AG04450 (cell line): Measurements from ENCODE around the gene SENP7. TPM values are rescaled to one million over a fixed set of nuclear protein-coding genes. Genes with fewer than 3 reads are reported as not detected.

ENCODE experiments used
- CTCF ChIA-PET: fragments of 300-600, 350-600 bp; formaldehyde crosslinking; extraction: SDS; loops from one replicate; lab custom pipeline; 2022; ENCODE audit warnings: antibody characterized with exemption, inconsistent platforms; lab: Charles Lee
- POLR2A ChIA-PET: fragments of 350-600 bp; formaldehyde crosslinking; extraction: SDS; loops from one replicate; lab custom pipeline; 2021; ENCODE audit warnings: antibody characterized with exemption, inconsistent platforms; lab: Yijun Ruan, JAX
- DNase-seq: peaks from one replicate; pipeline ENCODE4 v3.0.0-alpha.2; 2011; ENCODE audit warnings: low read depth, low spot score
- H3K27ac ChIP-seq: one replicate; pipeline ENCODE4 v1.5.1; 2012; ENCODE audit warnings: low read depth, low read length, control low read depth
- H3K27me3 ChIP-seq: one replicate; pipeline ENCODE4 v1.6.0; 2012; ENCODE audit warnings: low read length; ENCODE audit not compliant: control insufficient read depth, insufficient read depth
- H3K4me3 ChIP-seq: 2 replicates; pipeline ENCODE4 v1.5.1; 2011; ENCODE audit warnings: mild to moderate bottlenecking, low read depth, low read length, control low read depth
- H3K9me3 ChIP-seq: 2 replicates; pipeline ENCODE4 v1.5.1; 2012; ENCODE audit warnings: low read length; ENCODE audit not compliant: control insufficient read depth, insufficient read depth
- polyA plus RNA-seq: library from polyadenylated mRNA; depleted of rRNA; stranded (reverse); fragments of >200 nt; gene quantifications from 2 replicates; pipeline ENCODE4 v1.2.3, GENCODE V29; 2011
- TF ChIP-seq, protein P1 (sequence below): IDR thresholded peaks from 2 replicates; pipeline ENCODE4 v1.5.1; 2011; ENCODE audit warnings: low read depth, low read length, control low read depth, inconsistent platforms

SENP7 gene
- polyA plus RNA-seq, 1 experiment = 16.1 TPM

DNA sequence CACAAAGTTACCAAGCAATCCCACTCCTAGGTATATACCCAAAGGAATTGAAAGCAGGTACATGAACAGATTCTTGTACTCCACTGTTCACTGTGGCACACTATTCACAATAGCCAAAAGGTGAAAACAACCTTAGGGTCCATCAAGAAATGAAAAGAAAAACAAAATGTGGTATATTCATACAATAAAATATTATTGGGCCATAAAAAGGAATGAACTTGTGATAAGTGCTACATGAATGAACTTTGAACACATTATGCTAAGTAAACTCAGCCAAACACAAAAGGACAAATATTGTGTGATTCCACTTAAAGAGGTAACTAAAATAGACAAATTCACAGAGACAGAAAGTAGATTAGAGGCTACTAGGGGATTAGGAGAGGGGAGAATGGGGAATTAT is 137.4 kb downstream of the SENP7 start:
- Histone ChIP-seq H3K9me3 (no peaks in the 10 kb centered on the region), H3K27me3 (no peaks in the 10 kb centered on the region), H3K4me3 (no peak overlapping the region), H3K27ac (no peak overlapping the region)
- ChIA-PET POLR2A (no interaction called here), CTCF (no interaction called here)
- DNase-seq = no peak
- TF ChIP-seq, protein P1, sequence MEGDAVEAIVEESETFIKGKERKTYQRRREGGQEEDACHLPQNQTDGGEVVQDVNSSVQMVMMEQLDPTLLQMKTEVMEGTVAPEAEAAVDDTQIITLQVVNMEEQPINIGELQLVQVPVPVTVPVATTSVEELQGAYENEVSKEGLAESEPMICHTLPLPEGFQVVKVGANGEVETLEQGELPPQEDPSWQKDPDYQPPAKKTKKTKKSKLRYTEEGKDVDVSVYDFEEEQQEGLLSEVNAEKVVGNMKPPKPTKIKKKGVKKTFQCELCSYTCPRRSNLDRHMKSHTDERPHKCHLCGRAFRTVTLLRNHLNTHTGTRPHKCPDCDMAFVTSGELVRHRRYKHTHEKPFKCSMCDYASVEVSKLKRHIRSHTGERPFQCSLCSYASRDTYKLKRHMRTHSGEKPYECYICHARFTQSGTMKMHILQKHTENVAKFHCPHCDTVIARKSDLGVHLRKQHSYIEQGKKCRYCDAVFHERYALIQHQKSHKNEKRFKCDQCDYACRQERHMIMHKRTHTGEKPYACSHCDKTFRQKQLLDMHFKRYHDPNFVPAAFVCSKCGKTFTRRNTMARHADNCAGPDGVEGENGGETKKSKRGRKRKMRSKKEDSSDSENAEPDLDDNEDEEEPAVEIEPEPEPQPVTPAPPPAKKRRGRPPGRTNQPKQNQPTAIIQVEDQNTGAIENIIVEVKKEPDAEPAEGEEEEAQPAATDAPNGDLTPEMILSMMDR = no peak

DNA sequence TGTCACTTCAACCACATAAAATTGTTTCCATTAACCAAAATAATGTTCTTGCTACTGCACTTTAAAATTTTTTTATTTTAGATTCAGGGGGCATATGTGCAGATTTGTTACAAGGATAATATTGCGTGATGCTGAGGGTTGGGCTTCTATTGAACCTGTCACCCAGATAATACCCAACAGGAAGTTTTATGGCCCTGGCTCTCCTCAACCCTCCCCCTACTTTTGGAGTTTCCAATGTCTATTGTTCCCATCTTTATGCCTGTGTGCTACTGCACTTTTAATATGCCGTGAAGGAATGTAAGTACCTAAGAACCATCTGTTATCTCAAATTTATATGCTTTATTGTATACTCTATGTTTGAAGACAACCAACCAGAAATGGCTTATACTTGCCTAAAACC is 150.6 kb downstream of the SENP7 start:
- no peak for DNase-seq
- no peak overlapping the region for H3K27ac ChIP-seq
- TF ChIP-seq, protein P1 = no peak
- H3K9me3 ChIP-seq = peaks cover 3% of the 10 kb centered on the region
- H3K4me3 ChIP-seq = no peak overlapping the region
- H3K27me3 ChIP-seq = no peaks in the 10 kb centered on the region
- ChIA-PET CTCF (no interaction called here), POLR2A (no interaction called here)

DNA sequence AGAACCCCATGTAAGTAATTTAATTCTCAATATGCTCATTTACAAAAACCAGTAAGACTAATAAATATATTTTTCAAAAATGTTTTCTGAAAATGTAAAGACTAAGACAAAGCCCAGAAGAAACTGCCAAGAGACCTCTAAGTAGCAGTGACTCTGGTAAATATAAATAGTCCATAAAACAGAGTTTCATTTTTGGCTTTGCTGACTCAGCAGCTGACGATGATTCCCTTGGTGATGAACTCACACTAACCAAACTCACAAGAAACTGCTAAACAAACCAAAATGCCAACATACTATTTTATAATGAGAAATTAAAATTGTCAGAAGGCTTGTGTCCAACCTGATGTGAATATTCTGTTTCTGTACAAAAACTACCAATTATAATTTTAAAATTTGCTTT is 161.2 kb downstream of the SENP7 start:
- DNase-seq = no peak

DNA sequence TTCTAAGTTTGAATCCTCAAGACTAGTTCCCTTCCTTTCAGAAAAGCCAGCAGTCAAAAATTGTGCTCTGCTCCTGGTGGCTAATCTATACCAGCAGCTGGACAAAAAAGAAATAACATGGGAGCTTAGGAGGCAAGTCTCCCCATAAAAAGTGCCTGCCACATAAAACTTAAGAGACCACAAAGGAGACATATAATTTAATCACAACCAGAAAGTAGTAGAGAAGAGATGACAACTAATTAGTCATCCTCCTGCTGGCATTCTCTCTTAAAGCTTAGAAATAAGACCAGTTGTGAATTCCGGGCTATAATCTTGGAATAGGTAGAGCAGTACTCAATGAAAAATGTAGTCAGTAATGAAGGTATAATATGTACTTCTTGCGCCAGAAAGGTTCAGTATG is 172.4 kb downstream of the SENP7 start:
- CTCF ChIA-PET = no interaction called here
- POLR2A ChIA-PET = no interaction called here
- no peaks in the 10 kb centered on the region for H3K9me3 ChIP-seq
- no peaks in the 10 kb centered on the region for H3K27me3 ChIP-seq
- H3K4me3 ChIP-seq = no peak overlapping the region
- TF ChIP-seq, protein P1 = no peak
- H3K27ac ChIP-seq = no peak overlapping the region
- no peak for DNase-seq

More for the DNA sequence above, 161.2 kb downstream of the SENP7 start:
- Histone ChIP-seq H3K27me3 (no peaks in the 10 kb centered on the region), H3K9me3 (peaks cover under 1% of the 10 kb centered on the region; the same call in 1 of the 2 replicates), H3K4me3 (no peak overlapping the region), H3K27ac (no peak overlapping the region)
- ChIA-PET POLR2A (no interaction called here), CTCF (no interaction called here)
- TF ChIP-seq, protein P1 = no peak

DNA sequence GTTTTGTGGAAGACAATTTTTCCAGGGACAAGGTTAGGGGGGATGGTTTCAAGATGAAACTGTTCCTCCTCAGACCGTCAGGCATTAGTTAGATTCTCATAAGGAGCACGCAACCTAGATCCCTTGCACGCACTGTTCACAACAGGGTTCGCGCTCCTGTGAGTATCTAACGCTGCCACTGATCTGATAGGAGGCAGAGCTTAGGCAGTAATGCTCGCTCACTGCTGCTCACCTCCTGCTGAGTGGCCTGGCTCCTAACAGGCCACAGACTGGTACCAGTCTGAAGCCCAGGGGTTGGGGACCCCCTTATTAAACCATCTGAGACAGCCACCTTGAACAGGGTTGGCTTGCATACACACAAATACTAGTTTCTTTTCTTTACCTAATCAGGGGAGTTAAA is 179.1 kb downstream of the SENP7 start:
- POLR2A ChIA-PET = no interaction called here
- DNase-seq = no peak
- TF ChIP-seq, protein P1 = no peak
- Histone ChIP-seq H3K27me3 (no peaks in the 10 kb centered on the region), H3K9me3 (no peaks in the 10 kb centered on the region), H3K4me3 (no peak overlapping the region), H3K27ac (no peak overlapping the region)
- CTCF ChIA-PET = no interaction called here
